Dendritic cell treated with granulocyte-macrophage colony-stimulating factor and Interleukin-4, amounts not matched to agents 40 ng/mL and 50 ng/mL, for 4 days (primary cell): ENCODE results near the gene TNFRSF13B.
"Not testable (repeated sequence)": the region's sequence is repeated elsewhere in the genome, so short reads cannot be mapped to it uniquely, and the experiment has no call there.

Source experiments
- H3K27ac Mint-ChIP-seq: one replicate; pipeline ENCODE4 v1.8.0; 2022; ENCODE audit warnings: mild to moderate bottlenecking, mixed read lengths
- H3K27me3 Mint-ChIP-seq: one replicate; pipeline ENCODE4 v1.8.0; 2022; ENCODE audit warnings: mild to moderate bottlenecking, mixed read lengths
- H3K36me3 Mint-ChIP-seq: one replicate; pipeline ENCODE4 v1.8.0; 2022; ENCODE audit warnings: low read depth, mixed read lengths
- H3K4me1 Mint-ChIP-seq: one replicate; pipeline ENCODE4 v1.8.0; 2022; ENCODE audit warnings: low read depth, mixed read lengths
- H3K4me3 Mint-ChIP-seq: one replicate; pipeline ENCODE4 v1.8.0; 2022; ENCODE audit warnings: mild to moderate bottlenecking, moderate library complexity, mixed read lengths
- H3K9me3 Mint-ChIP-seq: one replicate; pipeline ENCODE4 v1.8.0; 2022; ENCODE audit warnings: mixed read lengths
- intact Hi-C: fragments of 100-400 bp; cut with micrococcal nuclease; formaldehyde crosslinking; loops from one replicate; pipeline ENCODE4 v1.15.0; 2022

Gene TNFRSF13B

DNA sequence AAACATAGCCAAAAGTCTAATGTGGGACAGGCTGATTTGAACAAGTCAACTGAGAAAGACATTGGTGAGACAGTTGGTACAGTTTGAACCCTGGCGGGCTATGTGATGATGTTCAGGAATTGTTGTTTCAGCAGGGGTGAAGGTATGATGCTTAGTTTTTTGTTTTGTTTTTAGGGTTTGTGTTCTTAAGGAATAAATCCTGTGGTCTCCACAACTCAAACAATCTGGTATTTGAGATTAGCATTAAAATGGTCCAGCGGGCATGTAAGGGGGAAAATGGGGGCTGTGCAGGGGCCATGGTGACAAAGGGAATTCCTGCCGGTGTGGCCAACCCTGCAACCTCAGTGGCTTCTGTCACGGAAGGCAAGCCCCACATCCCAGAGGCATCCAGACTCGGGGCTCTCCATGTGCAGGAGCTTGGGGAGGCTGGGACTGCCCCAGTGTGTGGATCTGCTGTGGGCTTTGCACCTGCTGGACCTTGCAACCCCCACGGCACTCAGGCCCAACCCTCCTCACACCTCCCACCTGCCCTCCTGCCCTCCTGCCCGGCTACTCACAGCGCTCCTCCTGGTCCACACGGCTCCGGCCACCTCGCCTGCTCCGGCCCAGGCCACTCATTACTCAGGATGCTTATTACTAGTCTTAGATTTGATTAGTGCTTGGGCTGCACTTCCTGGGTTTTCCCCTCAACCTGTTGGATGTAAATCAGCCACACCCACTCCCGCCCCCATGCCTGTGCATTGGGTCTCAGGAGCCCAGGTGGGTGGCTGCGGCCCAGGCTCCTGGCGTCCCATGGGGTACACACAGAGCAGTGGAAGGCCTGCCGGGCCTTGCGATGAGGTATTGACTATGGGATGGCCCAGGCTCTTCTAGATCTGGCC, at the start of gene TNFRSF13B:
Gene TNFRSF13B (minus strand): TSS at position 661 of the 881 bp plus-strand sequence. CDS start 43 bp downstream, at position 618.
- Mint-ChIP-seq H3K4me3 (no peak within 1 kb of the TSS), H3K4me1 (no peaks in the 10 kb centered on the region), H3K9me3 (no peaks in the 10 kb centered on the region), H3K36me3 (no peaks in the 10 kb centered on the region), H3K27me3 (peaks cover 6% of the 10 kb centered on the region), H3K27ac (no peak within 1 kb of the TSS)
- intact Hi-C loops = no loop called here

DNA sequence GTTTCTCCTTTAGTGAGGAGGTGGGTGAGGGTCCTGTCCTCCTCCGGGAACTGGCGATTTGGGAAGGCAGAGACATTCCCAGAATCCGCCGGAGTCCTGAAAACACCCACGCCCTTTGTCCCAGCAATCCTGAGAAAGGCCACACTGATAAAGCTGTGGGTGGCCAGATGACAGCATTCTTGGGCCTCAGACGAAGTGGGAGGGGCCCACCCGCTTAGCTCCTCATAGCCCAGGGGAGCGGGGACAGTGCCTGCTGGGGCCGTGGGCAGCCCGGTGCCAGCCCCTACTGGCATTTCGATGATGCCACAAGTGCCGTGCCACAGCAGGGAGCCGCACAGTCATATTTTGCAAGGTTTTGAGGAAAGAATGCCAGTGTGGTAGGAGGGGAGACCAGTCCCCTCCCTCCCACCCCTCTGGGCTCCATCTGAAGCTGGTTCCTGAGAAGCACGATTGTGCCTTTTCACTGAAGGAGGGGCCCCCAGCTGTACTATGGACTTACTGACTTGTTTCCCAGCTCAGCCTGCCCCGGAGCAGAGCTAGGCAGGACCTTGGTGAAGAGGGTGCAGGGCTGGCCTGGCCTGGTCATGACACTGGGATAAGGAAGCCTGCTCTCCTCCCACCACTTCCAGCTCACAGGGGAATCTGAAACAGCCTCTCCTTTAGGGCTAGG, 49.4 kb upstream of the TNFRSF13B start:
- H3K9me3 Mint-ChIP-seq = no peaks in the 10 kb centered on the region
- no peak overlapping the region for H3K4me3 Mint-ChIP-seq
- H3K27ac Mint-ChIP-seq = peak overlapping the region; percentile 11
- H3K4me1 Mint-ChIP-seq = peaks cover 40% of the 10 kb centered on the region
- H3K36me3 Mint-ChIP-seq = no peaks in the 10 kb centered on the region
- peaks cover 52% of the 10 kb centered on the region for H3K27me3 Mint-ChIP-seq
- intact Hi-C loops = no loop called here

DNA sequence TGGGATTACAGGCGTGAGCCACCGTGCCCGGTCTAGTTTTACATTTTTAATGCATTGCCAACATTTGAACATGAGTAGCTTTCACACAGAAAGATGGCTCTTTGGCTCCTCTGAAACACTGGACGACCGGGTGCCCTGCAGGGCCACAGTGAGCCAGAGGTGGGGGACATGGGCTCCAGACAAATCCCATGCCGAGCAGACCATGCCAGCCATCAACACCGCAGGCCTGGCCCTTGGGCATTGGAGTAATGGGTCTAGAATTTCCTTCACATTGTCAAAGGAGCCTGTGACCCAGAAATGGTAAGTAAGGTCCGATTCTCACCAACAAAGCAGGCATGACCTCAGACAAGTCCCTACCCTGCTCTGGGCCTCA, 48.9 kb upstream of the TNFRSF13B start:
- peak overlapping the region; percentile 11 for H3K27ac Mint-ChIP-seq
- peaks cover 45% of the 10 kb centered on the region for H3K4me1 Mint-ChIP-seq
- no peaks in the 10 kb centered on the region for H3K36me3 Mint-ChIP-seq
- H3K4me3 Mint-ChIP-seq = no peak overlapping the region
- H3K27me3 Mint-ChIP-seq = peaks cover 52% of the 10 kb centered on the region
- H3K9me3 Mint-ChIP-seq = no peaks in the 10 kb centered on the region
- intact Hi-C loops = no loop called here

DNA sequence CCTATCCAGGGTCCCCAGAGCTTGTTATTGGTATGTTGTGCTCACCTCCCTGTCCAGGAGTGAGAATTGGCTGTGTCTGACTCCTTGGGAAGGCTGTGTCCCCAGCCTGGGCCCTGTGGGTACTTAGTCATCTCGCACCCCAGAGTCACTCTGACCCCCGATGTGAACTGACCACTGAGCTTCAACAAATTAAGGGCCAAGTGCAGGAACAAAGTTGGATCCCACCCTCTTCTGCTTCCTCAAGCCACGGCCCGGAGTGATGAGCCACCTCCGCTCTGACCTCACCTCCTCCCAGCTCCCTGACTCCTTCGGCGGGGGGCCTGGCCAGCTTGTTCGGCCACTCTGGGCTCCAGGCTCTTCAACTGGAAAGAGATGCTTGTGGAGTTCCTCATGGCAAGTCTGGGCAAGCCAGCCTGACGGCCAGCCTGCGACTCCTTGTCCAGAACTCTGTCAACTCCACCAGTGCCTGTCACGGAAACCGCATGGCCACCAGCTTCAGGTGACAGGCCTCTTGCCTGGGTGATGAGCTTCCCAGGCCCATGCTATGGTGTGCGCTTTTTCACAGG, 48.1 kb upstream of the TNFRSF13B start:
- Mint-ChIP-seq H3K27me3 (peaks cover 55% of the 10 kb centered on the region), H3K4me3 (no peak overlapping the region), H3K36me3 (no peaks in the 10 kb centered on the region), H3K9me3 (no peaks in the 10 kb centered on the region), H3K4me1 (peaks cover 53% of the 10 kb centered on the region), H3K27ac (no peak overlapping the region)
- intact Hi-C loops = loop anchor here (10.0 kb wide), 1 partner anchor 45 kb away; no protein-coding TSS in a partner anchor

DNA sequence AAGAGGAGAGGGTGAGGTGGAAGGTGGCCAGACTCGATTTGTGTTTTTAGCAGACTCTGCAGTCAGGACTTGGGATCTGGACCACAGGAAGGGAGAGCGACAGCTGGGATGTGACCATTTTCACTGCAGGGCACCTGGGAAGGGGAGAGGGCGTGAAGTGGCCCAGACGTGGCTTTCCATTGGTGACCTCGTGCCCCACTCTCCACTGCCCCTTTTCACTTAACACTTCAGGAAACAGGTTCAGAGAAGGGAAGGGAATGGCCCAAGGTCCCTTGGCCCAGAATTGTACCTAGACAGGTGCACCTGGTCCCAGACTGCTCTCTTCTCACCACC, 47.5 kb upstream of the TNFRSF13B start:
- Mint-ChIP-seq H3K27me3 (peaks cover 58% of the 10 kb centered on the region), H3K9me3 (no peaks in the 10 kb centered on the region), H3K4me1 (peaks cover 58% of the 10 kb centered on the region), H3K36me3 (no peaks in the 10 kb centered on the region), H3K4me3 (no peak overlapping the region), H3K27ac (peak overlapping the region; percentile 49)
- intact Hi-C loops = loop anchor here (10.0 kb wide), 1 partner anchor 45 kb away; no protein-coding TSS in a partner anchor

DNA sequence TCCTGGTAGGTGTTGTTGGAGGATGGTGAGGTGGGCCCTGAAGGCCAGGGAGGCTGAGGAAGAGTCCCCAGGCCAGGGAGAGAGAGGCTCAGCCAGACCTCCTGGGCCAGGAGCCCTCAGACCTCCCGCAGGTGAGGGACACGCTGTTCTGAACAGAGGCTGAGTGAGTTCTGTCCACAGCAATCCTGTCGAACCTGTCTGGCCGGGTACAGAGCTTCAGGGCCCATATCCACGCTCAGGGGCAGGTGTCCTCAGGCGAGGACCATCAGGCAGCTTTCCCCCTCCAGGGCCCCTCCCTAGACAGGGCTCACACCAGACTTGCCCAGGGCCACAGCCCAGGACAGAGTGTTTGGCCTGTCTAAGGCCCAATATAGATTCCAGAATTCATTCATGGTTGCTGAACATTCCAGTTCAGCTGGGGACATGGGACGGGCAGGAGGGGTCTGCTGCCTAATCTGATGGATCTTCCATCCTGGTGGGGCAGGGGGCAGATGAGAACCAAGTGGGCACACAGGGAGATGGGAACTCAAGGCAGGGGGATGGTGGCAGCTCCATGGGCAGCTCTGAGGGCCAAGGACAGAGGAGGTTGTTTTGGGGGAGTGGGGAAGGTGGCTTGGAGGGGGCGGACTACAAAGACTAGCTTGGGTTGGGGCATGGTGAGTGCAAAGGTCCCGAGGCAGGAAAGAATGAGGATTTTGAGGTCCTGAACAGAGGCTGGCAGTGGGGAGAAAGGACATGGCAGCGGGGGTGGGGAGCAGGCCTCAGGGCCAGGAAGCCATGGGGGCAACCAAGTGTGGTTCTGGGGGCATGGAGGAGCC, 46.9 kb upstream of the TNFRSF13B start:
- Mint-ChIP-seq H3K4me3 (no peak overlapping the region), H3K36me3 (no peaks in the 10 kb centered on the region), H3K4me1 (peaks cover 58% of the 10 kb centered on the region), H3K27ac (peak overlapping the region; percentile 49), H3K27me3 (peaks cover 59% of the 10 kb centered on the region), H3K9me3 (no peaks in the 10 kb centered on the region)
- intact Hi-C loops = loop anchor here (10.0 kb wide), 1 partner anchor 46 kb away; no protein-coding TSS in a partner anchor

DNA sequence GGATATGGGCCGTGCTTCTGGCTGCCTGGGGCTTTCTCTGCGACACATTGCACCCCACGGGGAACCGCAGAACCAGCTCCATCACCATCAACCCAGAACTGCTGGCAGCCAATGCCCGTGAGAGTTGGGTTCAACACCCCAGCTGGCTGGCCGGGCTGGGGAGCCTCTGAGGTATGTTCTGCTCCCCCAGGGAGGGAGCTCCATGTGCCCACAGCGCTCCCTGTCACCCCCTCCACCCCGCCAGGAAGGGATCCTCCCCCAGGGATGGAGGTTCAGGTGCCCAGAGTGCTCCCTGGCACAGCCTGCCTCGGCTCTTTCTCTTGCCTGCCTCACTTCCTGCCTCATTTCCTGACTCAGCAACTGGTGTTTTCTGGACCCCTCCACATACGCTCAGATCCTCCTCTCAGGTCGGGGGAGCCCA, 46.1 kb upstream of the TNFRSF13B start:
- intact Hi-C loops = loop anchor here (10.0 kb wide), 1 partner anchor 47 kb away; no protein-coding TSS in a partner anchor
- Mint-ChIP-seq H3K27me3 (peaks cover 62% of the 10 kb centered on the region), H3K4me1 (peaks cover 58% of the 10 kb centered on the region), H3K27ac (no peak overlapping the region), H3K36me3 (no peaks in the 10 kb centered on the region), H3K4me3 (no peak overlapping the region), H3K9me3 (no peaks in the 10 kb centered on the region)

DNA sequence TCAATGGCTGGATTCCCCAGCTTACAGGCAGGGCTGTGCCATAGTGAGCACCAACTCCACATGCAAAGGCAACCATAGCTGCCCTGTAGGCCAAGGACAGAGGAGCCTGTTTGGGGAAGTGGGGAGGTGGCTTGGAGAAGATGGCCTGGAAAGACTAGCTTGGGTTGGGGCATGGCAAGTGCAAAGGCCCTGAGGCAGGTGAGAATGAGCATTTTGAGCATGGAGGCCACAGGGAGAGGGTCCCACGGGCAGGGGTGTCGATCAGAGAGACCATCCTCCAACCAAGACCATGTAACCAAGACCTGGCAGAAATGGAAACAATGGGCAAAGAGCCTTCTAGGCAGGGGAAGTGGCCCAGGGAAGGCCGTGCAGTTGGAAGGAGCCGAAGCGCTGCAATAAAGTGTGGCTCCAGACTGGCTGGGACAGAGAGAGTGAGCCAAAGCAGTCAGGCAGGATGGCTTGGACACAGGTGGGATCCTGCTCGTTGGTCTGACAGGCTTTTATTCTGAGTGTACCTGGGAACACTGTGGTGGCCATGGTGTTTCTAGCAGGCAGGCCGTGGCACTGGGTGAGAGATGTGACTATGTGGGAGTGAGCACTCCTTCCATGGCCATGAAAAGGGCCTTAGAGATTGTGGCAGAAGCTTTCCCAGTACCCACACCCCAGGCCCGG, 45.6 kb upstream of the TNFRSF13B start:
- Mint-ChIP-seq H3K27ac (no peak overlapping the region), H3K4me1 (peaks cover 58% of the 10 kb centered on the region), H3K27me3 (peaks cover 66% of the 10 kb centered on the region), H3K36me3 (no peaks in the 10 kb centered on the region), H3K9me3 (no peaks in the 10 kb centered on the region), H3K4me3 (no peak overlapping the region)
- intact Hi-C loops = loop anchor here (10.0 kb wide), 1 partner anchor 47 kb away; no protein-coding TSS in a partner anchor

DNA sequence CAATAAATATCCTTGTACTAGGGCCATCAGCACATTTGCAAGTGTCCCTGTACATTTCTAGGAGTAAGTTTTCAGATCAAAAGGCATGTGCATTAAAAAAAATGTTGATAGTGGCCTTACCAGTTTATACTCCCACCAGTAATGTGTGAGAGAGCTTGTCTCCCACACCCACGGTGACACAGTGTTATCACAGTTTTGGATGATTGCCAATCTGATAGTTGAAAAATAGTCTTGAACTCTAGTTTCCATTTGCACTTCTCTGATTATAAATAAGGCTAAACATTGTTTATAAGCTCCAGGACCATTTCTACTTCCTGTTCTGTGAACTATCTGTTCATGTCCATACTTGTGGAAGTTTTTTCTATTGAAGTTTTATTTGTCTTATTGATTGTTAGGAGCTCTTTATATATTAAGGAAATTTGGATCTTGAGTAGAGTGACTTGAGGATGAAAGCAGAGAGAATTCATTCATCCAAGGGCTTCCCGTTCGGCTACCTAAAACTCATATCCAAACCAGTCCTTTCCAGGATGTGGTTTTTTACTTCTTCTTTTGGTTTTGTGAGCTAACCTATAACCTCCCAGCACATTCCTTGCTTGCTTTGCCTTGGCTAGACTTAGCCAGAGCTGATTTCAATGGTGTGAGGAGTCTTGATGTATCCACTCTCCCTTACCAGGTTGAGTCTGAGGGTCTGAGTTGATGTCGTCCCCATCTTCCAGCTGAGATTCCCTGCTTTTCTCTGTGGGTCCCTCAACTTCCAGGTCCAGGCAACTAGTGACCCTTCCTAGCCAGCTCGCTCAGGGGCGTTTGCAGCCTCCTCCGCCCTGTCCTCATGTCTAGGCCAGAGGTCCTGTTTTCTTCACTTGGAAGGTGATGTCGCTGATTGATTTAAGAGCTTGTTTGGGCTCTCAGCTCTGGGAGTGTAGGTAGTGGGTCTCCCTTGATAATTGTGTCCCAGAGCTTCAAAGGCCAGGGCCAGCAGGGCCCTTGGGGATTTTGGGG, 44.6 kb upstream of the TNFRSF13B start:
- not testable (repeated sequence) for H3K4me3 Mint-ChIP-seq, H3K9me3 Mint-ChIP-seq, H3K36me3 Mint-ChIP-seq, H3K27ac Mint-ChIP-seq
- Mint-ChIP-seq H3K4me1 (peaks cover 54% of the 10 kb centered on the region), H3K27me3 (peaks cover 63% of the 10 kb centered on the region)
- intact Hi-C loops = loop anchor here (10.0 kb wide), 1 partner anchor 48 kb away; no protein-coding TSS in a partner anchor

DNA sequence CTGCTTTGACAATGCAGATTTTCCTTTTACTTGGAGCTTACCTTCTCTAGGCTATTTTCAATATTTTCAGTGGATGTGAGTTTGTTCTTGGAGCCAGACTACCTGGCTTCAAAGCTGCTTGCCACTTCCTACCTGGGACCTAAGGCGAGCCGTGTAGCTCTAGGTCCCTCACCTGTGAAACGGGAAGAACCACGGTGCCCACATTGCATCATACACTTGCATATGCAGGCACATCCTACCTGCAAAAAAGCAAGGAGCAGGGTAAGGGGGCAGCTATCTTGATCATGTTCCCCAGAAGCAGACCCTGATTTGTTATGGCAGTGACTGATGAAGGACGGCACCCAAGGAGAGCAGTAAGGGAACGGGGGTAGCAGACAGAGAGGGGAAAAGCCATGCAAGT, 43.3 kb upstream of the TNFRSF13B start:
- Mint-ChIP-seq H3K27me3 (peaks cover 62% of the 10 kb centered on the region), H3K36me3 (no peaks in the 10 kb centered on the region), H3K9me3 (no peaks in the 10 kb centered on the region), H3K27ac (no peak overlapping the region), H3K4me1 (peaks cover 47% of the 10 kb centered on the region), H3K4me3 (no peak overlapping the region)
- intact Hi-C loops = loop anchor here (10.0 kb wide), 1 partner anchor 50 kb away; no protein-coding TSS in a partner anchor

DNA sequence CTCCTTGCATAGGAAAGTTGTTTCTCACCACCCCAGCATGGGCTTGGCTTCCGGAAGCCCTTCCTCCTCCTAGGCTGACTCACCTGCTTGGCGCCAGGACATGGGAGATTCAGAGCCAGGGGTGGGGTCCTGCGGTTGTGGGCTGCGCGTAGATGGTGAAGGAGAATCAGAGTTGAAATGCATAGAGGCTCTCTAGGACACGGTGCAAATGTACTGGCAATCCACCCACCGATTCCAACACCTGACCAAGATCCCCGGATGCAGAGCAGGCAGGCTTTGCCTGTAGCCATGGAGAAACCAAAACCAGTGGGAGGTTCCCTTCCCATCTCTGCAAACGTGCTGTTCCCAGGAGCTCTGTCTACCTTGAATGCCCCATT, 42.8 kb upstream of the TNFRSF13B start:
- H3K4me3 Mint-ChIP-seq, H3K9me3 Mint-ChIP-seq: not testable (repeated sequence)
- intact Hi-C loops = loop anchor here (10.0 kb wide), 1 partner anchor 50 kb away; no protein-coding TSS in a partner anchor

More for the DNA sequence above, 42.8 kb upstream of the TNFRSF13B start:
- H3K27ac Mint-ChIP-seq, H3K36me3 Mint-ChIP-seq: not testable (repeated sequence)
- peaks cover 59% of the 10 kb centered on the region for H3K27me3 Mint-ChIP-seq
- peaks cover 42% of the 10 kb centered on the region for H3K4me1 Mint-ChIP-seq
